Breast epithelium (tissue), 4 donors: ENCODE results near the gene NUMBL. TPM values are rescaled to one million over a fixed set of nuclear protein-coding genes. Genes with fewer than 3 reads are reported as not detected.
A peak's percentile ranks its signal among the peaks of the same experiment; 100 is the strongest.

ENCODE experiments used
- DNase-seq, 2 donors: peaks; one replicate each; pipeline ENCODE4 v3.0.0-alpha.2; 2019; ENCODE audit warnings: low spot score in 2 of 2
- H3K27ac ChIP-seq, 2 donors: fragments of 200-600 bp; sonication (generic) in 1 of 2; one replicate each; pipeline ENCODE4 v1.5.1; 2016 to 2019; ENCODE audit warnings: mild to moderate bottlenecking in 1 of 2
- H3K27me3 ChIP-seq, 2 donors: fragments of 200-600 bp; sonication (generic) in 1 of 2; one replicate each; pipeline versions ENCODE4 v1.5.1 to v1.6.0; 2017 to 2019; ENCODE audit warnings: control low read depth in 1 of 2, mild to moderate bottlenecking in 1 of 2
- H3K36me3 ChIP-seq: fragments of 200-600 bp; one replicate; pipeline ENCODE4 v1.5.1; 2019
- H3K4me1 ChIP-seq, 2 donors: fragments of 200-600 bp; sonication (generic); one replicate each; pipeline ENCODE4 v1.5.1; 2016 to 2019; ENCODE audit warnings: control low read depth in 1 of 2
- H3K4me3 ChIP-seq, 3 donors: fragments of 200-600 bp; sonication (generic); 1 replicate in 2 of 3; 2 replicates in 1 of 3; pipeline ENCODE4 v1.5.1; 2016 to 2019; ENCODE audit warnings: mild to moderate bottlenecking in 3 of 3, moderate library complexity in 2 of 3
- H3K9me3 ChIP-seq, 2 donors: fragments of 200-600 bp; sonication (generic) in 1 of 2; one replicate each; pipeline ENCODE4 v1.5.1; 2016 to 2019; ENCODE audit warnings: control low read depth in 1 of 2
- CTCF ChIP-seq, 3 donors: fragments of 450-650 bp; IDR thresholded peaks; one replicate each; pipeline ENCODE4 v1.5.1; 2016 to 2017; ENCODE audit warnings: antibody characterized with exemption in 3 of 3, mild to moderate bottlenecking in 3 of 3, moderate library complexity in 3 of 3
- POLR2A ChIP-seq: fragments of 450-650 bp; IDR thresholded peaks from one replicate; pipeline ENCODE4 v1.6.1; 2016; ENCODE audit warnings: antibody characterized with exemption, mild to moderate bottlenecking, moderate library complexity
- POLR2AphosphoS5 ChIP-seq, 3 donors: sonication (generic); formaldehyde crosslinking; IDR thresholded peaks; one replicate each; pipeline ENCODE4 v1.6.1; 2017; ENCODE audit warnings: antibody characterized with exemption in 3 of 3
- intact Hi-C: fragments of 100-400 bp; cut with DNase I; formaldehyde crosslinking; loops from one replicate; pipeline ENCODE4 v1.15.1; 2023; ENCODE audit warnings: low total_unique reads
- total RNA-seq, 3 donors: library from RNA; depleted of rRNA; stranded (reverse); fragments of >200 nt; gene quantifications; one replicate each; pipeline ENCODE4 v1.1.0, GENCODE V29; 2016

NUMBL gene
- total RNA-seq, 3 donors from 2014 or later, result 24.6 to 34.7 (median 30.9) TPM

- H3K27ac ChIP-seq, result no peak overlapping the region
- no peaks in the 10 kb centered on the region for H3K4me1 ChIP-seq
- H3K36me3 ChIP-seq, result no peaks in the 10 kb centered on the region
- no peaks in the 10 kb centered on the region for H3K27me3 ChIP-seq
- no peak overlapping the region for H3K4me3 ChIP-seq
- no peak for DNase-seq
- intact Hi-C loops, result loop anchor here (10.0 kb wide), 1 partner anchor 147 kb away; no protein-coding TSS in a partner anchor
- TF ChIP-seq CTCF (IDR thresholded peaks at IDR 0.05) (no peak), POLR2AphosphoS5 (IDR thresholded peaks at IDR 0.05) (no peak), POLR2A (no peak)
- no peaks in the 10 kb centered on the region for H3K9me3 ChIP-seq
These were observed 22.8 kb downstream of the NUMBL start for GRCh38 chr19:40667602-40668001.

GRCh38 chr19:40666803-40667438 lies 23.5 kb downstream of the NUMBL start:
- Histone ChIP-seq H3K9me3 (no peaks in the 10 kb centered on the region), H3K27ac (no peak overlapping the region), H3K4me1 (no peaks in the 10 kb centered on the region), H3K36me3 (no peaks in the 10 kb centered on the region), H3K4me3 (no peak overlapping the region), H3K27me3 (no peaks in the 10 kb centered on the region)
- no peak for TF ChIP-seq POLR2AphosphoS5 (IDR thresholded peaks at IDR 0.05)
- TF ChIP-seq CTCF (IDR thresholded peaks at IDR 0.05), result no peak
- no peak for TF ChIP-seq POLR2A
- no peak for DNase-seq
- intact Hi-C loops, result loop anchor here (10.0 kb wide), 1 partner anchor 148 kb away; no protein-coding TSS in a partner anchor

DNA sequence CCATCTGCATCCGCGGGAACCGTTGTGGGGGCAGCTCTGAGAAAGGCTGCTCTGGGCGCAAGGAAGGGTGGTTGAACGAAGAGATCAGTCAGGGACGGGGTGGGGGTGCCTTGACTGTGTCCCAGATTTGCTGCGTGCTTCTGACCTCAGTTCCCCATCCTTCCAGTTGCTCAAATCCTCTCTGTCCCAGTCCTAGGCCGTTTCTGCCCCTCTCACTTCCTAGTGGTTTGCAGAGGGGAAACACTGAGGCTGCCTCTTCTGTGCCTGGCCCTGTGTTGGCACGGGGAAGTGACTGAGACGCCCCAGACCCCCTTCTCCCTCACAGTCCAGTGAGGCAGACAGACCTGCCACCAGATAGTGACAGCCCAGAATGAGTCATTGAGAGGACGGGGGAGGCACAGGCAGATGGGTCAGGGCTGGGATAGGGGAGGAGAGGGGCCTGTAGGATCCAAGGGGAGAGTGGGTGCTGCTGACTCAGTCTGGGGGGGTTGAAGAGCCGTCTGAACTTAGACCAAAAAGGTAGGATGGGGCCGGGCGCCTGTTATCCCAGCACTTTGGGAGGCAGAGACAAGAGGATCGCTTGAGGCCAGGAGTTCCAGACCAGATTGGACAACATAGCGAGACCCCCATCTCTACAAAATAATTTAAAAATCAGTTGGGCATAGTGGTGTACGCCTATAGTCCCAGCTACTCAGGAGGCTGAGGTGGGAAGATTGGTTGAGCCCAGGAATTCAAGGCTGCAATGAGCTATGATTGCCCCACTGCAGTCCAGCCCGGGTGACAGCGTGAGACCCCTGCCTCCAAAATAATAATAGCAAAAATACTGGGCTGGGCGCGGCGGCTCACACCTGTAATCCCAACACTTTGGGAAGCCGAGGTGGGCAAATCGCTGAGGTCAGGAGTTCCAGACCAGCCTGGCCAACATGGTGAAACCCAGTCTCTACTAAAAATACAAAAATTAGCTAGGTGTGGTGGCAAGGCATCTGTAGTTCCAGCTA lies 26.5 kb downstream of the NUMBL start:
- no peaks in the 10 kb centered on the region for H3K9me3 ChIP-seq
- peak overlapping the region; percentile 54 to 81 (median 69) for H3K4me3 ChIP-seq
- H3K27ac ChIP-seq, result peak overlapping the region; percentile 80 to 91
- H3K36me3 ChIP-seq, result no peaks in the 10 kb centered on the region
- intact Hi-C loops, result loop anchor here (5.0 to 10.0 kb wide), 2 partner anchors 88 to 151 kb away; partner anchors contain the start of genes ACTMAP and SNRPA
- H3K27me3 ChIP-seq, result no peaks in the 10 kb centered on the region
- no peaks in the 10 kb centered on the region for H3K4me1 ChIP-seq
- TF ChIP-seq CTCF (IDR thresholded peaks at IDR 0.05) (no peak), POLR2A (no peak), POLR2AphosphoS5 (IDR thresholded peaks at IDR 0.05) (no peak)
- DNase-seq, result no peak

GRCh38 chr19:40662925-40663694 lies 27.3 kb downstream of the NUMBL start:
- Histone ChIP-seq H3K36me3 (no peaks in the 10 kb centered on the region), H3K27ac (peak overlapping the region; percentile 80 to 91), H3K27me3 (no peaks in the 10 kb centered on the region), H3K9me3 (no peaks in the 10 kb centered on the region), H3K4me3 (peak overlapping the region; percentile 54 to 81 (median 69)), H3K4me1 (no peaks in the 10 kb centered on the region)
- TF ChIP-seq POLR2AphosphoS5 (IDR thresholded peaks at IDR 0.05), result peak; percentile 78 to 81 (median 80)
- TF ChIP-seq POLR2A, result no peak
- peak in 2 of 3 donors; percentile 99 for TF ChIP-seq CTCF (IDR thresholded peaks at IDR 0.05)
- peak; percentile 88 for DNase-seq
- intact Hi-C loops, result loop anchor here (5.0 to 10.0 kb wide), 2 partner anchors 89 to 152 kb away; partner anchors contain the start of genes ACTMAP and SNRPA
